Fibroblast of villous mesenchyme (primary cell): ENCODE measurements around the gene PGRMC2. TPM values are rescaled to one million over a fixed set of nuclear protein-coding genes. Genes with fewer than 3 reads are reported as not detected.

Experiments
- DNase-seq: peaks from one replicate; pipeline ENCODE4 v3.0.0-alpha.2; 2010; ENCODE audit warnings: low read depth
- H3K4me3 ChIP-seq: 2 replicates; pipeline ENCODE4 v1.5.1; 2011; ENCODE audit warnings: low read depth, mild to moderate bottlenecking, low read length
- CTCF ChIP-seq: IDR thresholded peaks from 2 replicates; pipeline ENCODE4 v1.5.1; 2012; ENCODE audit warnings: low read depth, mild to moderate bottlenecking, low read length; ENCODE audit not compliant: insufficient read depth
- total RNA-seq: library from RNA; depleted of rRNA; stranded (reverse); fragments of >200 nt; gene quantifications from 2 replicates; pipeline ENCODE4 v1.2.3, GENCODE V29; 2012

PGRMC2 gene
- total RNA-seq, 1 donor = 60.5 TPM

- H3K4me3 ChIP-seq = no peak overlapping the region
- DNase-seq = no peak
- TF ChIP-seq CTCF = no peak
Observed at GRCh38 chr4:128294464-128294863, 6.9 kb upstream of the PGRMC2 start.

GRCh38 chr4:128292349-128292748 lies 4.7 kb upstream of the PGRMC2 start:
- H3K4me3 ChIP-seq = no peak overlapping the region
- no peak for TF ChIP-seq CTCF
- DNase-seq = no peak

- TF ChIP-seq CTCF = no peak
- no peak for DNase-seq
- H3K4me3 ChIP-seq = no peak overlapping the region
Observed at GRCh38 chr4:128291096-128291495, 3.5 kb upstream of the PGRMC2 start.

- H3K4me3 ChIP-seq = no peak overlapping the region
- TF ChIP-seq CTCF = no peak
- no peak for DNase-seq
Observed at GRCh38 chr4:128290526-128290925, 2.9 kb upstream of the PGRMC2 start.

GRCh38 chr4:128289523-128290158 lies 2.0 kb upstream of the PGRMC2 start:
- no peak for TF ChIP-seq CTCF
- no peak for DNase-seq
- no peak overlapping the region for H3K4me3 ChIP-seq

- peak; percentile 69 for DNase-seq
- H3K4me3 ChIP-seq = peak overlapping the region; percentile 89
- TF ChIP-seq CTCF = no peak
Observed at GRCh38 chr4:128288689-128289106, 1.1 kb upstream of the PGRMC2 start.
